Measurements from ENCODE around the gene GIGYF2.
"Not testable (repeated sequence)": the region's sequence is repeated elsewhere in the genome, so short reads cannot be mapped to it uniquely, and the experiment has no call there.

The GIGYF2 gene

GRCh38 chr2:232892843-232893242 is 195.7 kb downstream of the GIGYF2 start:
- DNase-seq (ENCODE audit: low spot score) = no peak

GRCh38 chr2:232893834-232894233 is 196.7 kb downstream of the GIGYF2 start:
- DNase-seq (ENCODE audit: low spot score) = no peak

- no peak for DNase-seq (ENCODE audit: low spot score)
These were observed 197.1 kb downstream of the GIGYF2 start for GRCh38 chr2:232894251-232894650.

GRCh38 chr2:232894746-232895145 is 197.6 kb downstream of the GIGYF2 start:
- DNase-seq (ENCODE audit: low spot score) = no peak

GRCh38 chr2:232896111-232896510 is 199.0 kb downstream of the GIGYF2 start:
- DNase-seq (ENCODE audit: low spot score) = no peak

GRCh38 chr2:232896720-232897597 is 199.8 kb downstream of the GIGYF2 start:
- DNase-seq (ENCODE audit: low spot score) = no peak

- no peak for DNase-seq (ENCODE audit: low spot score)
These were observed 200.7 kb downstream of the GIGYF2 start for GRCh38 chr2:232897598-232898408.

GRCh38 chr2:232898592-232899543 is 201.7 kb downstream of the GIGYF2 start:
- no peak for DNase-seq (ENCODE audit: low spot score)

GRCh38 chr2:232900811-232901735 is 203.9 kb downstream of the GIGYF2 start:
- no peak for DNase-seq (ENCODE audit: low spot score)

GRCh38 chr2:232901736-232902578 is 204.8 kb downstream of the GIGYF2 start:
- no peak for DNase-seq (ENCODE audit: low spot score)

GRCh38 chr2:232903989-232904388 is 206.9 kb downstream of the GIGYF2 start:
- no peak for DNase-seq (ENCODE audit: low spot score)

GRCh38 chr2:232906867-232907717 is 210.0 kb downstream of the GIGYF2 start:
- DNase-seq (ENCODE audit: low spot score) = not testable (repeated sequence)

- not testable (repeated sequence) for DNase-seq (ENCODE audit: low spot score)
These were observed 210.6 kb downstream of the GIGYF2 start for GRCh38 chr2:232907718-232908085.

GRCh38 chr2:232908695-232909094 is 211.6 kb downstream of the GIGYF2 start:
- DNase-seq (ENCODE audit: low spot score) = no peak

All from Ammon's horn (tissue), 1 donor.